GM12892 (cell line): ENCODE measurements around the gene HYDIN.
"Not testable (repeated sequence)": the region's sequence is repeated elsewhere in the genome, so short reads cannot be mapped to it uniquely, and the experiment has no call there.

Experiments used
- POLR2AphosphoS5 ChIP-seq: IDR thresholded peaks from 2 replicates; pipeline ENCODE4 v1.6.1; 2011; ENCODE audit warnings: low read depth, low read length, control low read depth
- TAF1 ChIP-seq: IDR thresholded peaks from 2 replicates; pipeline ENCODE4 v1.6.1; 2011; ENCODE audit warnings: low read depth, mild to moderate bottlenecking, control low read depth, low read length, borderline replicate concordance

- not testable (repeated sequence) for TF ChIP-seq TAF1, POLR2AphosphoS5
Measured at GRCh38 chr16:70953824-70954223, 276.7 kb downstream of the HYDIN start.
